Nephron progenitor cell (in vitro differentiated cells): ENCODE measurements around the gene ABLIM3.

ENCODE experiments used
- DNase-seq: peaks from one replicate; pipeline ENCODE4 v3.0.0; 2021
- H3K27ac Mint-ChIP-seq: 2 replicates; pipeline ENCODE4 v1.8.0; 2021; ENCODE audit warnings: mild to moderate bottlenecking, moderate library complexity, mixed read lengths
- H3K27me3 Mint-ChIP-seq: 2 replicates; pipeline ENCODE4 v1.8.0; 2021; ENCODE audit warnings: mild to moderate bottlenecking, low read depth, mixed read lengths; ENCODE audit not compliant: poor library complexity
- H3K36me3 Mint-ChIP-seq: 2 replicates; pipeline ENCODE4 v1.8.0; 2021; ENCODE audit warnings: low read depth, mixed read lengths
- H3K4me1 Mint-ChIP-seq: 2 replicates; pipeline ENCODE4 v1.8.0; 2021; ENCODE audit warnings: mixed read lengths
- H3K4me3 Mint-ChIP-seq: 2 replicates; pipeline ENCODE4 v1.8.0; 2021; ENCODE audit warnings: mild to moderate bottlenecking, moderate library complexity, mixed read lengths
- H3K9me3 Mint-ChIP-seq: 2 replicates; pipeline ENCODE4 v1.8.0; 2021; ENCODE audit warnings: mild to moderate bottlenecking, moderate library complexity, mixed read lengths
- CTCF ChIP-seq: fragments of 200-600 bp; sonication (generic); IDR thresholded peaks from 2 replicates; pipeline ENCODE4 v1.5.0; 2021; ENCODE audit warnings: antibody characterized with exemption

Gene ABLIM3

DNA sequence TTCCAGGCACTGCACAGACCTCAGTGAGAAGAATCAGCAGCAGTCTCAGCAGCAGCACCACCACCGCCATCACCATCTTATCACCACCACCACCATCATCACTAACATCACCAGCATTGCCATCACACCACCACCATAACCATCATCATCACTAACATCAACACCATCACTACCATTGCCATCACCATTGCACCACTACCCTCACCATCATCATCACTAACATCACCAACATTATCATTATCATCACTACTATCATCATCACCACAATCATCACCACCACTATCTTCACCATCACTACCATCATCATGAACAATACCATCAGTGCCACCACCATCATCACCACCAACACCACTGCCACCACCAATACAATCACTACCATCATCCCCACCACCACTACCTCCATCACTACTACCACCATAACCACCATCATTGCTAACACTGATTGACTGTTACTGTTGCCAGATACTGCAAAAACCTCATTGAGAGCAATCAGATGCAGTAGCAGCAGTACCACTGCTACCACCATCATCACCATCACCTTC is 61.7 kb downstream of the ABLIM3 start:
- Mint-ChIP-seq H3K4me3 (no peak overlapping the region), H3K36me3 (no peaks in the 10 kb centered on the region), H3K4me1 (no peaks in the 10 kb centered on the region), H3K27ac (no peak overlapping the region), H3K9me3 (no peaks in the 10 kb centered on the region), H3K27me3 (peaks cover 4% of the 10 kb centered on the region)
- DNase-seq, result no peak
- no peak for TF ChIP-seq CTCF

GRCh38 chr5:149203921-149204441 is 62.7 kb downstream of the ABLIM3 start:
- H3K27ac Mint-ChIP-seq, result no peak overlapping the region
- DNase-seq, result no peak
- H3K36me3 Mint-ChIP-seq, result no peaks in the 10 kb centered on the region
- H3K4me3 Mint-ChIP-seq, result no peak overlapping the region
- no peaks in the 10 kb centered on the region for H3K4me1 Mint-ChIP-seq
- peaks cover 1% of the 10 kb centered on the region for H3K27me3 Mint-ChIP-seq
- no peaks in the 10 kb centered on the region for H3K9me3 Mint-ChIP-seq
- TF ChIP-seq CTCF, result no peak

GRCh38 chr5:149205625-149206523 is 64.6 kb downstream of the ABLIM3 start:
- Mint-ChIP-seq H3K36me3 (no peaks in the 10 kb centered on the region), H3K4me1 (peaks cover 6% of the 10 kb centered on the region), H3K9me3 (no peaks in the 10 kb centered on the region)

GRCh38 chr5:149206524-149207141 is 65.3 kb downstream of the ABLIM3 start:
- Mint-ChIP-seq H3K4me3 (no peak overlapping the region), H3K27me3 (no peaks in the 10 kb centered on the region), H3K36me3 (no peaks in the 10 kb centered on the region), H3K9me3 (no peaks in the 10 kb centered on the region), H3K27ac (no peak overlapping the region), H3K4me1 (peaks cover 11% of the 10 kb centered on the region)
- DNase-seq, result no peak
- TF ChIP-seq CTCF, result no peak

More at GRCh38 chr5:149205625-149206523, 64.6 kb downstream of the ABLIM3 start:
- no peak overlapping the region for H3K27ac Mint-ChIP-seq
- H3K4me3 Mint-ChIP-seq, result no peak overlapping the region
- TF ChIP-seq CTCF, result no peak
- no peak for DNase-seq
- H3K27me3 Mint-ChIP-seq, result no peaks in the 10 kb centered on the region

- Mint-ChIP-seq H3K4me1 (peaks cover 11% of the 10 kb centered on the region), H3K27me3 (no peaks in the 10 kb centered on the region), H3K4me3 (no peak overlapping the region), H3K27ac (no peak overlapping the region), H3K9me3 (no peaks in the 10 kb centered on the region), H3K36me3 (no peaks in the 10 kb centered on the region)
- no peak for DNase-seq
- no peak for TF ChIP-seq CTCF
These were observed 66.5 kb downstream of the ABLIM3 start for GRCh38 chr5:149207831-149208230.
